G401.6 (cell line): Measurements from ENCODE around the gene GPBP1.
"Not testable (repeated sequence)": the region's sequence is repeated elsewhere in the genome, so short reads cannot be mapped to it uniquely, and the experiment has no call there.

Experiments
- FAIRE-seq: peaks from 2 replicates; lab custom pipeline; 2012; peaks lifted over from hg19 to GRCh38; lab: Jason Lieb, UNC

Gene GPBP1

DNA sequence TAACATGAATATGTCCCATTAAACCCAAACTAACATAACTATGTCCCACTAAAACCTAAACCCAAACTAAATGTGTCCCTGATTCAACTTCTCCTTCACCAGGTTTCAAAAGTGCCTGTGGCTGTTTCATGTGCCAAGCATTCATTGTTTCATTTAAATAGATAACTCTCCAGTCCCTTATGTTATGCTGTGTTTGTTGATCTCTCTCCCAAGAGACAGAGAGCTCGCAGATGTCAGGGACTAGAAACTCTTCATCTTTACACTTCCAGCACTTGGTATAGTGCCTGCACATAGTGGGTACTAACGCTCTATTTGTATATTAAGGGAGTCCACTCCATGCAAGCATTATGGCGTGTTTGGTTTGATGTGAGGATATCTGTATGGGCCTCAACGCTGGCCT lies 118.0 kb downstream of the GPBP1 start:
- FAIRE-seq: no peak

DNA sequence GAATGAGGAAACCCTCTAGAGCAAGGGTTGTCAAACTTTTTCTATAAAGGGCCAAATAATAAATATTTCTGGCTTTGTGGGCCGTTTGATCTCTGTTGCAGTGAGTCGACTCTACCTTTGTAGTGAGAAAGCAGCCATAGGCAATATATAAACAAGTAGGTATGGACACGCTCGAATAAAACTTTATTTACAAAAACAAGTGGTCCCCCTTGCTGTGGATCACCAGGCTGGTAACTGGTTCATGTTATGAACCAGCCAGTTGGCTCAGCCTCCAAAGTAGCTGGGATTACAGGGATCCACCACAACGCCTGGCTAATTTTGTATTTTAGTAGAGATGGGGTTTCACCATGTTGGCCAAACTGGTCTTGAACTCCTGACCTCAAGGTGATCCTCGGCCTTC lies 118.5 kb downstream of the GPBP1 start:
- no peak for FAIRE-seq

GRCh38 chr5:57298295-57298984 lies 124.6 kb downstream of the GPBP1 start:
- peak; percentile 71 for FAIRE-seq

- FAIRE-seq: peak; percentile 76
These were observed 125.2 kb downstream of the GPBP1 start for GRCh38 chr5:57298985-57299491.

GRCh38 chr5:57299986-57300385 lies 126.1 kb downstream of the GPBP1 start:
- FAIRE-seq: no peak

- no peak for FAIRE-seq
These were observed 128.3 kb downstream of the GPBP1 start for GRCh38 chr5:57302164-57302563.

DNA sequence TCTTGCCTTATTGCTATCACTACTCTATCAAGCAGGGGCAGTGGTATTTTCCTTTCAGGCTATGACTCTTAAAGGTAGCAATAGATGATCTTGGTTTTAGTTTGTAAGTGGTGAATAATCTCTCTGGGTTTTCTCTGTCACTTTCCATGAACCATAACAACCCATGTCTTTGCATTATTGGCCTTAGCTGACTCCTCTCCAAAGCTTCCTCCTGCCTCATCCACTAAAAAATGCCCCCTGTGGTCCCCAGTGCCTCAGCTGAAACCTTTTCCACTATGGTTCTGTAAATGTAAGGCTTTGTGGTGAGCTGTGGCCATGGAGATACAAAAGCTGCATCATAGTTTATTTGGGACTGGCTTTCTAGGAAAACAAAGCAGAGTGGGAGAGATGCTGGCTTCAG lies 128.8 kb downstream of the GPBP1 start:
- no peak for FAIRE-seq

- no peak for FAIRE-seq
These were observed 130.1 kb downstream of the GPBP1 start for GRCh38 chr5:57303985-57304384.

- FAIRE-seq: no peak
These were observed 131.1 kb downstream of the GPBP1 start for GRCh38 chr5:57304931-57305330.

- no peak for FAIRE-seq
These were observed 132.5 kb downstream of the GPBP1 start for GRCh38 chr5:57306359-57306758.

GRCh38 chr5:57307516-57307915 lies 133.7 kb downstream of the GPBP1 start:
- FAIRE-seq: no peak

GRCh38 chr5:57309022-57309421 lies 135.2 kb downstream of the GPBP1 start:
- not testable (repeated sequence) for FAIRE-seq

- FAIRE-seq: no peak
These were observed 137.4 kb downstream of the GPBP1 start for GRCh38 chr5:57311251-57311650.

GRCh38 chr5:57311921-57312735 lies 138.3 kb downstream of the GPBP1 start:
- no peak for FAIRE-seq

- no peak for FAIRE-seq
These were observed 139.9 kb downstream of the GPBP1 start for GRCh38 chr5:57313716-57314115.
